HCT116 (cell line): ENCODE data around the gene PRR7. TPM values are rescaled to one million over a fixed set of nuclear protein-coding genes. Genes with fewer than 3 reads are reported as not detected.
A peak's percentile ranks its signal among the peaks of the same experiment; 100 is the strongest.

Source experiments
- ATAC-seq: fragments of 200-7000 bp; cut with Tn5 transposase; 2 replicates; pipeline ENCODE4 v1.9.1; 2020; ENCODE audit warnings: mild to moderate bottlenecking, moderate library complexity
- BruUV-seq: library from RNA; stranded (reverse); fragments of 400-500 nt; replicated peaks from 2 replicates; lab custom pipeline; 2021; lab: Mats Ljungman, UMichigan
- CTCF ChIA-PET: fragments of 300-600 bp; sonication (Branson Sonifier 250); formaldehyde crosslinking; loops from one replicate; lab custom pipeline; 2021; ENCODE audit warnings: antibody characterized with exemption; lab: Charles Lee
- POLR2A ChIA-PET: fragments of 300-600, 350-600 bp; sonication (Branson Sonifier 250); formaldehyde crosslinking; loops from one replicate; lab custom pipeline; 2021; ENCODE audit warnings: antibody characterized with exemption; lab: Charles Lee
- RAD21 ChIA-PET, 2 experiments: fragments of 300-600 bp; sonication (Branson Sonifier 250); formaldehyde crosslinking; loops; one replicate each; lab custom pipeline; 2023; ENCODE audit warnings: low total read pairs in 2 of 2; ENCODE audit not compliant: uncharacterized antibody in 2 of 2, unreplicated experiment in 2 of 2, low non-redundant PET in 1 of 2; lab: Charles Lee
- DNase-seq: peaks from one replicate; pipeline ENCODE4 v3.0.0-alpha.2; 2010; ENCODE audit warnings: low read depth, low spot score
- H2AFZ ChIP-seq: fragments of 200-600 bp; shearing (Covaris generic), sonication (generic); 2 replicates; pipeline ENCODE4 v1.6.1; 2017; ENCODE audit warnings: low read depth, mixed run types, mixed read lengths, antibody characterized with exemption, low read length; ENCODE audit not compliant: poor library complexity, severe bottlenecking
- H3K27ac ChIP-seq: 2 replicates; pipeline ENCODE4 v1.5.1; 2012; ENCODE audit warnings: low read depth, low read length
- H3K27me3 ChIP-seq: fragments of 200-600 bp; sonication (generic); 2 replicates; pipeline ENCODE4 v1.6.1; 2016; ENCODE audit warnings: mixed run types, low read length, mixed read lengths; ENCODE audit not compliant: insufficient read depth
- H3K36me3 ChIP-seq, 2 experiments: fragments of 200-500 bp in 1 of 2; fragments of 200-600 bp in 1 of 2; sonication (Bioruptor generic) in 1 of 2; sonication (generic) in 1 of 2; 2 replicates each; pipeline versions ENCODE4 v1.5.1 to v1.6.1; 2014 to 2016; ENCODE audit warnings: low read length in 2 of 2, inconsistent platforms in 1 of 2, mixed read lengths in 1 of 2, mixed run types in 1 of 2; ENCODE audit not compliant: insufficient read depth in 2 of 2, control insufficient read depth in 1 of 2
- H3K4me1 ChIP-seq, 2 experiments: fragments of 200-600 bp in 1 of 2; sonication (generic) in 1 of 2; 2 replicates each; pipeline versions ENCODE4 v1.5.1 to v1.6.1; 2012 to 2017; ENCODE audit warnings: low read length in 2 of 2, inconsistent platforms in 1 of 2, mild to moderate bottlenecking in 1 of 2, mixed read lengths in 1 of 2, mixed run types in 1 of 2, moderate library complexity in 1 of 2; ENCODE audit not compliant: insufficient read depth in 2 of 2, control insufficient read depth in 1 of 2
- H3K4me2 ChIP-seq: fragments of 200-600 bp; sonication (generic); 2 replicates; pipeline ENCODE4 v1.6.1; 2017; ENCODE audit warnings: mixed run types, low read length, mixed read lengths
- H3K4me3 ChIP-seq, 2 experiments: fragments of 200-600 bp in 1 of 2; sonication (generic) in 1 of 2; replicated peaks in 1 of 2; 2 replicates each; pipeline ENCODE4 v1.5.1; 2011 to 2016; ENCODE audit warnings: low read length in 2 of 2, control low read depth in 1 of 2, low read depth in 1 of 2, mild to moderate bottlenecking in 1 of 2, mixed read lengths in 1 of 2, mixed run types in 1 of 2
- H3K79me2 ChIP-seq: fragments of 200-600 bp; sonication (generic); 2 replicates; pipeline ENCODE4 v1.6.1; 2017; ENCODE audit warnings: mild to moderate bottlenecking, mixed run types, low read length, moderate library complexity, mixed read lengths; ENCODE audit not compliant: insufficient read depth
- H3K9ac ChIP-seq: fragments of 200-600 bp; sonication (generic); 2 replicates; pipeline ENCODE4 v1.6.1; 2016; ENCODE audit warnings: low read length, mixed read lengths
- H3K9me2 ChIP-seq: fragments of 200-600 bp; sonication (generic), shearing (Covaris generic); 2 replicates; pipeline ENCODE4 v1.6.1; 2017; ENCODE audit warnings: mixed run types, mild to moderate bottlenecking, moderate library complexity; ENCODE audit not compliant: insufficient read depth
- H3K9me3 ChIP-seq, 2 experiments: fragments of 200-500 bp in 1 of 2; fragments of 200-600 bp in 1 of 2; sonication (Bioruptor generic) in 1 of 2; sonication (generic) in 1 of 2; 2 replicates each; pipeline ENCODE4 v1.6.1; 2014 to 2017; ENCODE audit warnings: low read length in 2 of 2, mixed read lengths in 2 of 2, inconsistent platforms in 1 of 2, low read depth in 1 of 2, mild to moderate bottlenecking in 1 of 2, mixed run types in 1 of 2, moderate library complexity in 1 of 2; ENCODE audit not compliant: control insufficient read depth in 1 of 2, insufficient read depth in 1 of 2
- H4K20me1 ChIP-seq: fragments of 200-600 bp; sonication (generic), shearing (Covaris generic); 2 replicates; pipeline ENCODE4 v1.6.1; 2017; ENCODE audit warnings: mixed run types, mild to moderate bottlenecking, moderate library complexity; ENCODE audit not compliant: insufficient read depth
- CBX3 ChIP-seq: IDR thresholded peaks from 2 replicates; pipeline ENCODE4 v1.6.1; 2012; ENCODE audit warnings: low read depth
- CTCF ChIP-seq, 3 experiments: fragments of 200-600 bp in 1 of 3; sonication (generic) in 1 of 3; IDR thresholded peaks in 2 of 3; conservative IDR thresholded peaks in 1 of 3; 2 replicates each; pipeline ENCODE4 v1.5.1; 2012 to 2017; ENCODE audit warnings: low read depth in 2 of 3, low read length in 2 of 3, antibody characterized with exemption in 1 of 3, borderline replicate concordance in 1 of 3, control low read depth in 1 of 3, mild to moderate bottlenecking in 1 of 3, mixed read lengths in 1 of 3, mixed run types in 1 of 3, moderate library complexity in 1 of 3; ENCODE audit not compliant: insufficient read depth in 1 of 3
- EGR1 ChIP-seq: IDR thresholded peaks from 2 replicates; pipeline ENCODE4 v1.6.1; 2012; ENCODE audit warnings: low read depth
- EZH2 ChIP-seq: fragments of 200-600 bp; sonication (generic); IDR thresholded peaks from 2 replicates; pipeline ENCODE4 v1.6.1; 2017; ENCODE audit warnings: antibody characterized with exemption, mixed run types
- POLR2AphosphoS5 ChIP-seq: IDR thresholded peaks from 2 replicates; pipeline ENCODE4 v1.6.1; 2011; ENCODE audit warnings: mild to moderate bottlenecking, low read depth, low read length, moderate library complexity
- YY1 ChIP-seq: IDR thresholded peaks from 2 replicates; pipeline ENCODE4 v1.6.1; 2011; ENCODE audit warnings: low read length, low read depth, moderate library complexity, mild to moderate bottlenecking; ENCODE audit not compliant: insufficient replicate concordance; ENCODE audit errors: extremely low read depth
- intact Hi-C: fragments of 100-400 bp; cut with micrococcal nuclease; formaldehyde crosslinking; loops from 2 replicates; pipeline ENCODE4 v1.10.0; 2022
- total RNA-seq: library from RNA; stranded (reverse); gene quantifications from one replicate; pipeline ENCODE4 v1.2.1, GENCODE V29; 2021; ENCODE audit not compliant: unreplicated experiment

The PRR7 gene
- total RNA-seq, 1 experiment from 2014 or later, result 39.9 TPM

GRCh38 chr5:177456976-177457851 is 10.6 kb downstream of the PRR7 start:
- Histone ChIP-seq H3K9me3 (no peaks in the 10 kb centered on the region), H3K4me2 (peak overlapping the region; percentile 96), H3K4me3 (no peak overlapping the region), H3K79me2 (peaks cover 7% of the 10 kb centered on the region), H3K27ac (peak overlapping the region; percentile 96; the same call in 1 of the 2 replicates), H4K20me1 (no peaks in the 10 kb centered on the region), H3K27me3 (no peaks in the 10 kb centered on the region), H3K9ac (0 out of 2 replicates have a peak overlapping the region, but pooled peaks have one; percentile 39), H3K36me3 (peaks cover 0 to 11% of the 10 kb centered on the region in 2 experiments; a peak in 1 of 4 replicates), H2AFZ (no peak overlapping the region), H3K9me2 (no peaks in the 10 kb centered on the region), H3K4me1 (peaks cover 15 to 48% of the 10 kb centered on the region in 2 experiments; a peak in 3 of 4 replicates)
- ATAC-seq, result peak; percentile 60
- CTCF ChIA-PET, result interaction anchor here (0.6 to 6.8 kb wide), 21 partner anchors 8 to 344 kb away, joined by 3 to 85 read pairs (median 4); partner anchors contain the start of genes GRK6, PDLIM7 and PFN3
- TF ChIP-seq CTCF (IDR thresholded peaks at IDR 0.05 in 2 of 3, conservative IDR thresholded peaks at IDR 0.05 in 1 of 3; ENCODE audit: borderline replicate concordance in 1 of 3, insufficient read depth in 1 of 3, low read depth in 2 of 3, low read length in 2 of 3), result peak in 2 of 3 experiments; percentile 37 to 74; a peak in 4 of 6 replicates
- no peak for TF ChIP-seq EZH2
- TF ChIP-seq YY1, result no peak
- TF ChIP-seq EGR1, result no peak
- no peak; the same call in 1 of the 2 replicates for TF ChIP-seq POLR2AphosphoS5
- TF ChIP-seq CBX3, result no peak
- DNase-seq, result peak; percentile 97
- intact Hi-C loops, result loop anchor here (1.0 to 2.0 kb wide), 3 partner anchors 39 to 342 kb away; no protein-coding TSS in a partner anchor
- BruUV-seq, result TSS peak; percentile 51
- POLR2A ChIA-PET, result interaction anchor here (0.8 to 1.7 kb wide), 9 partner anchors 9 to 149 kb away, joined by 3 to 9 read pairs (median 4); partner anchors contain the start of gene PDLIM7
- RAD21 ChIA-PET, result interaction anchor here (0.5 to 1.2 kb wide), 2 partner anchors 8 to 53 kb away, joined by 3 read pairs; no protein-coding TSS in a partner anchor
